Stomach (tissue), 9 donors: ENCODE data around the gene INTS14. TPM values are rescaled to one million over a fixed set of nuclear protein-coding genes. Genes with fewer than 3 reads are reported as not detected.
A peak's percentile ranks its signal among the peaks of the same experiment; 100 is the strongest.

Source experiments
- DNase-seq, 2 donors: peaks; one replicate each; pipeline versions ENCODE4 v3.0.0 to v3.0.0-alpha.2; 2013 to 2019
- H3K27ac ChIP-seq, 5 donors: fragments of 200-600 bp in 4 of 5; sonication (generic) in 4 of 5; one replicate each; pipeline ENCODE4 v1.5.1; 2013 to 2019; ENCODE audit warnings: mild to moderate bottlenecking in 1 of 5, moderate library complexity in 1 of 5
- H3K27me3 ChIP-seq, 3 donors: fragments of 200-600 bp; sonication (generic); one replicate each; pipeline ENCODE4 v1.5.1; 2017 to 2019; ENCODE audit warnings: mixed run types in 1 of 3
- H3K36me3 ChIP-seq, 4 donors: fragments of 200-600 bp; sonication (generic); 1 replicate in 3 of 4; 2 replicates in 1 of 4; pipeline ENCODE4 v1.5.1; 2016 to 2019
- H3K4me1 ChIP-seq, 4 donors: fragments of 200-600 bp; sonication (generic); one replicate each; pipeline ENCODE4 v1.5.1; 2016 to 2019
- H3K4me3 ChIP-seq, 4 donors: fragments of 200-600 bp; sonication (generic) in 3 of 4; one replicate each; pipeline ENCODE4 v1.5.1; 2016 to 2019; ENCODE audit warnings: mild to moderate bottlenecking in 1 of 4
- H3K9me3 ChIP-seq, 4 donors: fragments of 200-600 bp; sonication (generic); one replicate each; pipeline ENCODE4 v1.5.1; 2016 to 2019
- EP300 ChIP-seq: sonication (generic); formaldehyde crosslinking; IDR thresholded peaks from one replicate; pipeline ENCODE4 v1.6.1; 2017; ENCODE audit warnings: antibody characterized with exemption
- POLR2A ChIP-seq, 4 donors: fragments of 450-650 bp; IDR thresholded peaks; one replicate each; pipeline ENCODE4 v1.6.1; 2016; ENCODE audit warnings: antibody characterized with exemption in 4 of 4, control low read depth in 2 of 4, mild to moderate bottlenecking in 1 of 4, moderate library complexity in 1 of 4
- POLR2AphosphoS5 ChIP-seq, 3 donors: sonication (generic); formaldehyde crosslinking; IDR thresholded peaks; one replicate each; pipeline ENCODE4 v1.6.1; 2016; ENCODE audit warnings: antibody characterized with exemption in 3 of 3
- WGBS, 5 donors: extraction: QIAGEN DNeasy Blood & Tissue Kit in 3 of 5; methylation state at CpG; one replicate each; pipeline versions ENCODE4 v1.1.5 to v1.1.7; 2013 to 2018; 5-methylcytosine and 5-hydroxymethylcytosine counted together
- intact Hi-C: fragments of 100-400 bp; cut with DNase I; formaldehyde crosslinking; loops from one replicate; pipeline ENCODE4 v1.15.1; 2023; ENCODE audit warnings: low total_unique reads
- polyA plus RNA-seq, 3 donors: library from polyadenylated mRNA; stranded (reverse); fragments of 200-250 nt; gene quantifications; one replicate each; pipeline ENCODE4 v1.2.3, GENCODE V29; 2013
- total RNA-seq, 5 donors: library from RNA; depleted of rRNA; stranded (reverse); fragments of >200 nt; gene quantifications; one replicate each; pipeline versions ENCODE4 v1.1.0 to v1.2.3, GENCODE V29; 2014 to 2016
- TF ChIP-seq, protein P1 (sequence below), 7 experiments: fragments of 450-650 bp in 4 of 7; fragments of 200-600 bp in 3 of 7; sonication (generic) in 3 of 7; IDR thresholded peaks; one replicate each; pipeline ENCODE4 v1.5.1; 2016 to 2019; ENCODE audit warnings: antibody characterized with exemption in 7 of 7, control low read depth in 2 of 7, mild to moderate bottlenecking in 1 of 7
- donor health status: healthy with polysubstance abuse.
- donor health status: Bipolar disorder and iron deficiency.
- donor health status: healthy.

Gene INTS14
- total and polyA plus RNA-seq, 8 donors = 7.2 to 73.2 (median 17.7) TPM

GRCh38 chr15:65577129-65577996, 33.6 kb downstream of the INTS14 start:
- TF ChIP-seq POLR2AphosphoS5 (IDR thresholded peaks at IDR 0.05) (no peak), POLR2A (IDR thresholded peaks at IDR 0.05) (no peak), EP300 (no peak)
- TF ChIP-seq, protein P1, sequence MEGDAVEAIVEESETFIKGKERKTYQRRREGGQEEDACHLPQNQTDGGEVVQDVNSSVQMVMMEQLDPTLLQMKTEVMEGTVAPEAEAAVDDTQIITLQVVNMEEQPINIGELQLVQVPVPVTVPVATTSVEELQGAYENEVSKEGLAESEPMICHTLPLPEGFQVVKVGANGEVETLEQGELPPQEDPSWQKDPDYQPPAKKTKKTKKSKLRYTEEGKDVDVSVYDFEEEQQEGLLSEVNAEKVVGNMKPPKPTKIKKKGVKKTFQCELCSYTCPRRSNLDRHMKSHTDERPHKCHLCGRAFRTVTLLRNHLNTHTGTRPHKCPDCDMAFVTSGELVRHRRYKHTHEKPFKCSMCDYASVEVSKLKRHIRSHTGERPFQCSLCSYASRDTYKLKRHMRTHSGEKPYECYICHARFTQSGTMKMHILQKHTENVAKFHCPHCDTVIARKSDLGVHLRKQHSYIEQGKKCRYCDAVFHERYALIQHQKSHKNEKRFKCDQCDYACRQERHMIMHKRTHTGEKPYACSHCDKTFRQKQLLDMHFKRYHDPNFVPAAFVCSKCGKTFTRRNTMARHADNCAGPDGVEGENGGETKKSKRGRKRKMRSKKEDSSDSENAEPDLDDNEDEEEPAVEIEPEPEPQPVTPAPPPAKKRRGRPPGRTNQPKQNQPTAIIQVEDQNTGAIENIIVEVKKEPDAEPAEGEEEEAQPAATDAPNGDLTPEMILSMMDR (IDR thresholded peaks at IDR 0.05) = no peak
- Histone ChIP-seq H3K27me3 (no peaks in the 10 kb centered on the region), H3K36me3 (peaks cover 27 to 95% (median 91%) of the 10 kb centered on the region in 4 donors), H3K27ac (no peak overlapping the region), H3K4me1 (peaks cover 0 to 5% (median 0%) of the 10 kb centered on the region in 4 donors), H3K4me3 (no peak overlapping the region), H3K9me3 (no peaks in the 10 kb centered on the region)
- intact Hi-C loops = no loop called here
- WGBS, 5 donors = 76 to 85% (median 82%) methylated on average over 6 of the region's 6 CpGs
- no peak for DNase-seq

DNA sequence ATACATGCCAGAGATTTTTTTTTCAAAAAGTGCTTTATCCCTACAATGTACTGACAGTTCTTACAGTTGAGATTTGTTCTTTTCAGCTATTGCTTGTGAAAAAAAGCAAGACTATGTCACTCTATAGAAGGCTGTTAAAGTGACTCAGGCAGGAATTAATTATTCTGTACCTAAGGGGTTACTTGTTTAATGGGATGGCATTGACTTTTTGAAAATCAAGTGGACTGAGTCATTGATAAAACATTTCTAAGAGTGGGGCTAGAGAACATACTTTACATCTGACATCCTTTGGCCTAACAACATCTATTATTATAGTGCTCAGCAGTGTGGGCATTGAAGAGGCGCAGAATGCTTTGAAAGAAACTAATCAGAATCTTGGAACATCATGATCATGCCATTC, 34.3 kb downstream of the INTS14 start:
- intact Hi-C loops = no loop called here
- no peaks in the 10 kb centered on the region for H3K9me3 ChIP-seq
- peaks cover 0 to 5% (median 0%) of the 10 kb centered on the region in 4 donors for H3K4me1 ChIP-seq
- H3K36me3 ChIP-seq = peaks cover 27 to 95% (median 91%) of the 10 kb centered on the region in 4 donors
- DNase-seq = no peak
- WGBS, 5 donors = 92 to 100% (median 97%) methylated on average over 1 of the region's 1 CpG
- H3K27me3 ChIP-seq = no peaks in the 10 kb centered on the region
- TF ChIP-seq, protein P1 (IDR thresholded peaks at IDR 0.05) = no peak
- TF ChIP-seq POLR2A (IDR thresholded peaks at IDR 0.05) (no peak), POLR2AphosphoS5 (IDR thresholded peaks at IDR 0.05) (no peak), EP300 (no peak)
- H3K4me3 ChIP-seq = no peak overlapping the region
- H3K27ac ChIP-seq = no peak overlapping the region

GRCh38 chr15:65571971-65572370, 39.0 kb downstream of the INTS14 start:
- TF ChIP-seq POLR2A (IDR thresholded peaks at IDR 0.05) (no peak), EP300 (no peak), POLR2AphosphoS5 (IDR thresholded peaks at IDR 0.05) (no peak)
- TF ChIP-seq, protein P1 (IDR thresholded peaks at IDR 0.05) = no peak
- intact Hi-C loops = no loop called here
- Histone ChIP-seq H3K4me1 (no peaks in the 10 kb centered on the region), H3K36me3 (peaks cover 22 to 95% (median 90%) of the 10 kb centered on the region in 4 donors), H3K27ac (no peak overlapping the region), H3K9me3 (no peaks in the 10 kb centered on the region), H3K4me3 (no peak overlapping the region), H3K27me3 (no peaks in the 10 kb centered on the region)
- DNase-seq = no peak
- WGBS, 5 donors = 87 to 95% (median 94%) methylated on average over 2 of the region's 2 CpGs

DNA sequence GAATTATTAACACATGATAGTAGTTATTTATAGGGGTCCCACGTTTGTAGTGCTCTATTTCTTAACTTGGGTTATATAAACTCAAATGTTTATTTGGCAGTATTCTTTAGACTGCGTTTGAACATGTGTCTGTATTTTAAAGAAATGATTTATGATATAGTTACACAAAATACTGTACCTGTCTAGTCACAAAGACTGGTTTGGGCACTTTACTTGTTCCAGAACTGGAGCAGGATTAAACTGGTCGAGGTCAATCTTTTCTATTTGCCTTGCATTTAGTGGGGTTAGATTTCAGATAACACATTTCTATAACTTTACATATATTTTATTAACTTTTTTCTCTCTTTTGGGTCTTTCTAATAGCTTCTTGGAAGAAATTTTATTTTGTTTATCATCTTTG, 41.2 kb downstream of the INTS14 start:
- 36 to 55% (median 43%) methylated on average over 3 of the region's 3 CpGs for WGBS, 5 donors
- no peak overlapping the region for H3K4me3 ChIP-seq
- no peaks in the 10 kb centered on the region for H3K4me1 ChIP-seq
- H3K27ac ChIP-seq = no peak overlapping the region
- DNase-seq = peak in 1 of 2 donors; percentile 55
- intact Hi-C loops = no loop called here
- no peaks in the 10 kb centered on the region for H3K27me3 ChIP-seq
- peaks cover 32 to 98% (median 92%) of the 10 kb centered on the region in 4 donors for H3K36me3 ChIP-seq
- H3K9me3 ChIP-seq = no peaks in the 10 kb centered on the region
- TF ChIP-seq EP300 = no peak
- TF ChIP-seq POLR2A (IDR thresholded peaks at IDR 0.05) = no peak

DNA sequence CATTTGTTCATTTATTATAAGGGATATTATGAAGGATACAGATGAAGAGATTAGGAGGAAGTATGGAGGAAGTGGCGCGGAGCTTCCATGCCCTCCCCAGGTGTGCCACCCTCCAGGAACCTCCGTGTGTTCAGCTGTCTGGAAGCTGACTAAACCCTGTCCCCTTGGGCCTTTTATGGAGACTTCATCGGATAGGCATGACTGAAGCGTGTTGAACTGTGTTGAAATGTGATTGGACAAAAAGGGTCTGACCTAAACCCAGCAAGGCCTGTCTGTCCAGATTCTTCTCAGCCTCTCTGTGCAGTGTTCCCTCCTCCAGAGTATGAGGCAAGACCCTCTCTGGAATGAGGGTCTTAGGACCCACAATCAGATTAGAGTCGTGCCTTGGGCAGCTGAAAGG, 49.0 kb downstream of the INTS14 start:
- Histone ChIP-seq H3K4me1 (no peaks in the 10 kb centered on the region), H3K27ac (no peak overlapping the region), H3K36me3 (peaks cover 38 to 97% (median 91%) of the 10 kb centered on the region in 4 donors), H3K27me3 (no peaks in the 10 kb centered on the region), H3K9me3 (no peaks in the 10 kb centered on the region), H3K4me3 (no peak overlapping the region)
- TF ChIP-seq EP300 = no peak
- TF ChIP-seq POLR2AphosphoS5 (IDR thresholded peaks at IDR 0.05) = no peak
- TF ChIP-seq, protein P1 (IDR thresholded peaks at IDR 0.05) = no peak
- TF ChIP-seq POLR2A (IDR thresholded peaks at IDR 0.05) = no peak
- intact Hi-C loops = no loop called here
- WGBS, 5 donors = 91 to 97% (median 96%) methylated on average over 6 of the region's 6 CpGs
- DNase-seq = no peak
